ENCODE results near the gene TCF25.
A peak's percentile ranks its signal among the peaks of the same experiment; 100 is the strongest.
"Not testable (repeated sequence)": the region's sequence is repeated elsewhere in the genome, so short reads cannot be mapped to it uniquely, and the experiment has no call there.

TCF25 gene

DNA sequence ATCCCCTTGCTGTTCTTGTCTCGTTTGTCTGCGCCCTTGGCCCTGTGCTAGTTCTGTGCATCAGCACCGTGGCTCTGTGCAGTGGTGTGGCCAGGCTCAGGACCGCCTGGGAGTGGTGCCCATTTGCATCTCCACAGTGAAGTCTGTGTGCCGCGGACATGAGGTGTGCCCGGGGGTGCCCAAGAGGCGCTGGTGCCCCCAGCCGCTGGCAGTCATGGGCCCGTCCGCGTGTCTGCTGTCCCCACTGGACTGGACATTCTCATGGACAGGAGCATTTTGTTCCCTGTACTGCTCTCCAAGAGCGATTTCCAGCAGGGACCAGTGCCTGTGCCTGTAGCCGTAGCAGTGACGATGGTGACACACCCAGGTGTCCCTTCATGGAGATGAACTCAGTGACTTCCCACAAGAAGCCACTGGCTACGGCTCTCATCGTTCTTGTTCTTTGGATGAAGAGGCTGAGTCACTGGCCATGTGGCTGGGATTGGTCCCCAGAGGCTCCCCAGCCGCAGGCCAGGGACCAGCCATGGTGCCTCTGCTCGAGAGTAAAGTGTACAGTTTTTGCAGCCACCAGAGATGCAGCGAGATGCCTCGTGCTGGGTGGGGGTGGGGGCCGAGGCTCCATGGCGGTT is 32.2 kb downstream of the TCF25 start:
- DNase-seq (ENCODE audit: low spot score): no peak

DNA sequence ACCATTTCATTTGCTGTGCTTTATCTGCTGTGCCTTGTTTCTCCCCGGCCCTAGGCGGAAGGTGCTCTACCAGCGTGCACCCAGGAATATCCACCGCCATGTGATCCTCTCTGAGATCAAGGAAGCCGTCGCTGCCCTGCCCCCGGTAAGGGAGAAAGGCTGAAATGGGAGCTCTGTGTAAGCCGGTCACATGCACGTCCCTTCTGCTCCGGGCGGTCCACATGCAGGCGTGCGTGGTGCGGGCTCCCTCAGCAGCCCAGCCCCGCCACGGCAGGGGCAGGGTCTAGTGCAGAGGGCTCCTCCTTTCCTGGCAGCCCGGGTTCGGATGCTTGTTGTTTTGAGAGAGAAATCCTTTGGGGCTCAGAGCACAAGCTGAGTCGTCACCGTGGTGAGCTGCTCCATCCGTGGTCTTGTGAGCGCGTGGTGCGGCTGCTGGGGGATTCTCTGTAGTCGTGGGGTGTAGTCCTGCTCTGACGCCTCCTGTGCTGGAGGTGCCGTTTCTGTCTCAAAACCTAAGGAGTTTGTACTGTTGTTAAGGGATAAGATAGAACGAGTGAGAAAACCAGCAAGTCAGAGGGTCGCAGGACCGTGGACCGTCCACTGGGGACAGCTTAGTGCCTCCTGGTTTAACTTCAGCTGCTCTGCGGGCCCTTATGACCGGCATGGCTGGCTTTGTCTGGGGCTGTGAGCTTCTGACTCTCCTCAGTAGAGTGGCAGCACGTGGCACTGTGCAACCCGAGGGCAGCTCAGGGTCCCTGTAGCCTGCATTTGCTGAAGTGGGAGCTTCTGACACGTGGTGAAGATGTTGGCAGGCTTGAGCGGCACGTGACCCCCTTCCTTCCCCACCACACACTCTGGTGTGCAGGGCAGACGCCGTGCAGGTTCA is 33.0 kb downstream of the TCF25 start:
- DNase-seq (ENCODE audit: low spot score): no peak

DNA sequence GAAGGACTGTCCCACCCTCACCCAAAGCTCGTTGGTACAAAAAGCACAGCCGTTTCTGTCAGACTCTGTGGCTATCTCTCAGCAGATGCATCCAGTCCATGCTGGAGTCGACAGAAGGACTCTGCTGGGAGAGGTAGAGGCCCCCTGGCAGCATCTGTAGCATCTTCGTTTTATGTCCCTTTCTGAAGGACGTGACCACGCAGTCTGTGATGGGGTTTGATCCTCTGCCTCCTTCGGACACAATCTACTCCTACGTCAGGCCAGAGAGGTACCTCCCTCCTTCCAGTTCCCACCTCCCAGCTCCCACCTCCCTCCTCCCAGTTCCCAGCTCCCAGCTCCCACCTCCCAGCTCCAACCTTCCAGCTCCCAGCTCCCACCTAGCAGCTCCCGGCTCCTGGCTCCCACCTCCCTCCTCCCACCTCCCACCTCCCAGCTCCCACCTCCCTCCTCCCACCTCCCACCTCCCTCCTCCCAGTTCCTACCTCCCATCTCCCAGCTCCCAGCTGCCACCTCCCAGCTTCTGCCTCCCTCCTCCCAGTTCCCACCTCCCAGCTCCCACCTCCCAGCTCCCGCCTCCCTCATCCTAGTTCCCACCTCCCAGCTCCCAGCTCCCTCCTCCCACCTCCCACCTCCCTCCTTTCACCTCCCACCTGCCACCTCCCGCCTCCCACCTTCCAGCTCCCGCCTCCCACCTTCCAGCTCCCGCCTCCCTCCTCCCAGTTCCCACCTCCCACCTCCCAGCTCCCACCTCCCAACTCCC is 33.8 kb downstream of the TCF25 start:
- no peak for DNase-seq (ENCODE audit: low spot score)

DNA sequence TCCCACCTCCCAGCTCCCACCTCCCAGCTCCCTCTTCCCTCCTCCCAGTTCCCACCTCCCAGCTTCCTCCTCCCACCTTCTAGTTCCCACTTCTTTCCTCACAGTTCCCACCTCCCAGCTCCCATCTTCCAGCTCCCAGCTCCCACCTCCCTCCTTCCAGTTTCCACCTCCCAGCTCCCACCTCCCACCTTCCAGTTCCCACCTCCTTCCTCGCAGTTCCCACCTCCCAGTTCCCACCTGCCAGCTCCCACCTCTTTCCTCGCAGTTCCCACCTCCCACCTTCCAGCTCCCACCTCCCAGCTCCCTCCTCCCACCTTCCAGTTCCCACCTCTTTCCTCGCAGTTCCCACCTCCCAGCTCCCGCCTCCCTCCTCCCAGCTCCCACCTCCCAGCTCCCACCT is 34.8 kb downstream of the TCF25 start:
- DNase-seq (ENCODE audit: low spot score): no peak

DNA sequence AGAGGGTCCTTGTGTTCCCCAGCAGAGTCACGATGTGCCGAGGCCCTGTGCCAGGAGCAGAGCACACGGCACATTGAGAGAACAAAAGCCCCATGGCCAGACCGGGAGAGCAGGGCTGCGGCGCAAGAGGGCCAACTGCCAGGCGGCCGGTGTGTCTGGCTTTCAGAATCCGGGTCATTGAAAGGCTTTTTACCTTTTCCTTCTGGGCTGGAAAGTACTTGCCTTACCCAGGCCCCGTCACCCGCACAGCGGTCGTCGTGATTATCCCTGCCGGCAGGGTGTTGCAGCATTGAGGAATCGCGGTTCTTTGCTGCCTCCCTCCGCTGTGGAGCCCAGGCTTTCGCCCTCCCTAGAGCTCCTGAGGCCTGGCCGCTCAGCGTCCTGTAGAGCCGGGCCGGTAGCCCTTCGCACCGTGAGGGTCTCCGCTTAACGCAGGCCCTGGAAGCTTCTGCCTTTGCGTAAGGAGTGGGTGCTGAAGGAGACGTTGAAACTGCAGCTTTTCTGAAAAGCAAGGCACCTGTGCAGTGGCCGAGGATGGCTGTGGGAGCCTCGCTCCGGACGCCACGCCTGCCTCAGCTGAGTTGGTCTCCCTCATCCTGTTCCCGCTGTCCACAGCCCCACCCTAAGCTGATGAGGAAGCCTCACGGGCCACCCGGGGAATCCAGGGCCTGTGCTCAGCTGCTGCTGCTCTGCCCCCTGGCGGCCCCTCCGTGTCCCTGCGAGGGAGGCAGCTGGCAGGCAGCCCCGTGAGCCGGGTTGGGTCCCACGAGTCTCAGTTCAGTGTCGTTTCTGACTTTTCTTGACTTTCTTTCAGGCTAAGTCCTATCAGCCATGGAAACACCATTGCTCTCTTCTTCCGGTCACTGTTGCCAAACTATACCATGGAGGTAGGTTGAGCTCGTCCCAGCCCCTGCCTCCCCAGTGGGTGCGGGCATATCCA is 36.7 kb downstream of the TCF25 start:
- peak; percentile 91 for DNase-seq (ENCODE audit: low spot score)

DNA sequence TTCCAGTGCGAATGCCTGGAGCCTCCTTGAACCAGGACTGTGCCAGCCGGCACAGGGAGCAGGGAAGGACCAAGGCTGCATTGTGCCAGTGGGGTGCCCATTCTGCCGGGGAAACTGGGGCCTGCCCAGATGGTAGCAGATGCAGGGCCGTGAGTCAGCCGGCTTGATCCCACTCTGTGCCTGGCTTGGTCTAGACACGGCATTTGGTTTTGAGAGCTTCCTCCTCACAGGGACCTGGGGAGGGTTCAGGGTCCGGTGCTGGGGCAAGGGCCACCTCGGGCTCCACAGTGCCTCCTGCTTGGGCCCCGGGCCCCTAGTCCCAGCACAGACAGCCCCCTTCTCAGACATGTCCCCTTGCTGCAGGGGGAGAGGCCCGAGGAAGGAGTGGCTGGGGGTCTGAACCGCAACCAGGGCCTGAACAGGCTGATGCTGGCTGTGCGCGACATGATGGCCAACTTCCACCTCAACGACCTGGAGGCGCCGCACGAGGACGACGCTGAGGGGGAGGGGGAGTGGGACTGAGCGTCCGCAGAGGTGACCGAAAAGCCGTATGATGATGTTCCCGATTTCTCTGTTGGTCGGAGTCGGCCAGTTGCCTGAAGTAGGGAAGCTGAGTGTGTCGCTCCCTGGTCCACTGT is 37.4 kb downstream of the TCF25 start:
- no peak for DNase-seq (ENCODE audit: low spot score)

DNA sequence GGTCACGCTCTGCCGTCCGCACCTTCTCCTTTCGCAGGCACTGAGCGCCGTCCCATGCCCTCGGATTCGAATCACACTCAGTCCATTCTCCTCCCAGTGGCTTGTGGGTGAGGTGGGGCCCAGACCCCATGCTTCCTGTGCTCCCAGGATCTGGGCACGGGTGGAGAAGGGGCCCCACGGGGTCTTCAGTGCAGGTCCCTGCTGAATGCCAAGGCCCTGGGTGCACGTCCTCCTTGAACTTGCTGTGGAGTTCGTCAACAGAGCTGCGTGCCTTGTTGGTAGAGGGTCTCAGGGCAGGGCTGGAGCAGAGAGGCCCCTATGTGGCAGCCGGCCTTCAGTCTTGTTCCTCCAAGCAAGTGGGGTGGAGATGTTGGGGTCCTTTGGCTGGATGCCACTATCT is 38.0 kb downstream of the TCF25 start:
- DNase-seq (ENCODE audit: low spot score): no peak

DNA sequence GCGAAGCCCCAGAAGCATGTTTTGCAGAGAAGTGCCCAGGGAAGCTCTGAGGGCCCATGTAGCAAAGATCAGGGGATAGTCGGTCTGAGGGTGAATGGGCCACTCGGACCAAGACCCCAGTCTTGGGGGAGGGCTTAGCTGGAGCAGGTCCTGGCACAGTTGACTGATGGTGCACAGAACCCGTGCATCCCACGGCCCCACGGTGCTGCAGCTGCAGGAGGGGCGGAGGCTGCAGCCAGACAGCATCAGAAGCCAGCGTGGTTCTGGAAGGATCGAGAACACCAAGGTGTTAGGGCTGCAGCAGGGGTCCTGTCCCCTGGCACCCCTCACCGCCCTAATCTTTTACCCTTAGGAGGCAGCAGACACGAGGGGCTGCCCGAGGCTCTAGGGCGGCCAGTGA is 38.8 kb downstream of the TCF25 start:
- DNase-seq (ENCODE audit: low spot score): no peak

DNA sequence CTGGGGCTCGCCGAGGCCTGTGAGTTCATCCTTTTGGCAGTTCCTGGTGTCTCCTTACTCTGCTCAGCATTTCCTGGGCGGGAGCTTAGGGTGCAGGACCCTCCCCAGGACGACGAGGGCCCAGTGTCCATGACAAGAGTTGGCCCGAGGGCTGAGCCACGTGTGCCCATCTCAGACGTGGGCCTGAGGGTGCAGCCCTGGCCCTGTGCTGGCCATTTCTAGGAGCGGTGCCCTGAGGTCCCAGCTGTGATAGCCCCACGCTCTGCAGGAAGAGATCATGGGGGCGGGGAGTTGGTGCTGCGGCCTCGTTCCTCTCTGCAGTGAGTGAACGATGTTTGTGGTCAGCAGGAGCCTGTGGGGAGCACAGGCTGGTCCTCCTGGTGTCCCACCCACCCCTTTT is 39.2 kb downstream of the TCF25 start:
- no peak for DNase-seq (ENCODE audit: low spot score)

DNA sequence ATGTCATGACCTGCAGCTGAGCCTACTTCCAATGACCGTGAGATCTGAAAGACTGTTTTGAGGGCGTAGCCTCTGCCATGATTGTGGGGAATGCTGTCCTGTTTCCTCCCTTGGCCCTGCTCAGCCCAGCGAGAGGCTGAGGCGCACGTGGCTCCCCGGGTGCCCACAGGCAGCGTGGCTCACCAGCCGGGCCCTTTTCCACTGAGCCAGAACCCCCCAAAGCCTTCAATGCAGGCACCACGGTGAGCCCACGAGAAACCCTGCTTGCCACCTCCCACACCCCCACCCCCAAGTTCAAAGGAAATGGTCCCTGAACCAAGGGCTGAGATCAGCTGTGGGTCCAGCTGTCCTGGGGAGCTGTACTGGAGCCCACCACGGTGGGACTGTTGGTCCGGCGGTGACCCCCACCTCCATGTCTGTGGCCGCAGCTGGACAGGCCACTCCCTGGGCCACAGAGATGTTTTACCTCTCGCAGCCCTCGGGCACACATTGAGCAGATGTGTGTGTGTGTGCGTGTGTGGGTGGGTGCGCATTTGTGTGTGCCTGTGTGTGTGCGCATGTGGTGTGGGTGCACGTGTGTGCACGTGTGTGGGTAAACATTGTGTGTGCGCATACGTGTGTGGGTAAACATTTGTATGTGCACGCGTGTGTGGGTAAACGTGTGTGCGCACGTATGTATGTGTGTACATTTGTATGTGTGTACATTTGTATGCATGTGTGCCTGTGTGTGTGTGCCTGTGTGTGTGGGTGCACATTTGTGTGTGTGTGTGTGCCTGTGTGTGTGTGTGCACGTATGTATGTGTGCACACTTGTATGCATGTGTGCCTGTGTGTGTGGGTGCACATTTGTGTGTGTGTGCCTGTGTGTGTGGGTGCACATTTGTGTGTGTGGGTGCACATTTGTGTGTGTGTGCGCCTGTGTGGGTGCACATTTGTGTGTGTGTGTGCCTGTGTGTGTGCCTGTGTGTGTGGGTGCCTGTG is 40.3 kb downstream of the TCF25 start:
- no peak for DNase-seq (ENCODE audit: low spot score)

DNA sequence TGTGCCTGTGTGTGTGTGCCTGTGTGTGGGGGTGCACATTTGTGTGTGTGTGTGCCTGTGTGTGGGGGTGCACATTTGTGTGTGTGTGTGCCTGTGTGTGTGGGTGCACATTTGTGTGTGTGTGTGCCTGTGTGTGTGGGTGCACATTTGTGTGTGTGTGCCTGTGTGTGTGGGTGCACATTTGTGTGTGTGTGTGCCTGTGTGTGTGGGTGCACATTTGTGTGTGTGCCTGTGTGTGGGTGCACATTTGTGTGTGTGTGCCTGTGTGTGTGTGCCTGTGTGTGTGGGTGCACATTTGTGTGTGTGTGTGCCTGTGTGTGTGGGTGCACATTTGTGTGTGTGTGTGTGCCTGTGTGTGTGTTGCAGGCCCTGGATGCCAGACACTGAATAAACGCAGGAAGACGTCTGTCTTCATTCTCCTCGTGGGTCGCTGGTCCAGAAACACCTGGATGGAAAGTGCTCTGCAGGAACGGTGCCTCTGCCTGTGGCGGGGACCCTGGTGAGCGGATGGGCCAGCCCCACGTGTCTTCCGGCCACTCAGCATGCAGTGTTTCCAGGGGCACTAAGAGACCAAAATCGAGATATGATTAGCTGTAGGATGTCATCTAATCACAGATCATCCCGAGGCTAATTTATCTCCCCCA is 41.4 kb downstream of the TCF25 start:
- DNase-seq (ENCODE audit: low spot score): not testable (repeated sequence)

DNA sequence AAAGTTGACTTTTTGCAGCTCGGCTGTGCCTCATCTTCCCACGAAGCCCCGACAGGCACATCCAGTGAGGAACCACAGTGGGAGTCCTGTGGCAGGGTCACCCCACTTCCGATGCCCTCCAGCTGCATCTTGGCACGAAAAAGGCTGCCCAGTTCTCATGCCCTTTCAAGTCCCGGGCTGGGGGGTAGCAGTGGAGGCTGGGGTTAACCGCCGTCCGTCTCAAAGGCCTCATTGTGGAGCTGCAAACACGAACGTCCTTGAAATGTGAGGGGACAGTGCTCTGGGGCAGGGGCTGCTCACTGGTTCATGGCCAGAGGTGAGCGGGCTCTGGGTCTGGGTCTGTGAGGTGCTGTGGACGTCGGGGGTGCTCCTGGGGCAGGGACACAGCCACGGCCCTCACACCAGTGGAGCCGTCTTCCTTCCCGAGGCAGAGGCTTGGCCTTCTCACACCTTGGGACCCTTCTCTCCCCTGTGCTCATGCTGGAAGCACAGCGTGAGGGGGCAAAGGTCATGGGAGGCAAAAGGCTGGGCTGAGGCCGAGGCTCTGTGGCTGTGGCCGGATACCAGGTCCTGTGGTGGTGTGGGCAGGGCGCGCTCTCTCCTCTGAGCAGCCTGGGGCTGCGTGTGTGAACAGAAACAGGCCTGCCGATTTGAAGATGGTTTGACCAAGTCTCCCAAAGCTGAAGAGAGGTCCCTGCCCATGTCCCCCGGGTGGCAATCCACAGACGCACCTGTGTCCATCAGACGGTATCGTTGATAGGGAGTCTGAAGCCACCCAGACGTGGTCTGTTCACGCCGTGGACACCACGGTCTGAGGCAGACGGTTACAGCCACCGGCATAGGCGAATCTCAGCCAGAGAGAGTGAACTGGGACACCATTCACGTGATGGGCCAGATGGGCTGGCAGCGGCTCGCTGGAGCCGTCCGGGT is 42.2 kb downstream of the TCF25 start:
- DNase-seq (ENCODE audit: low spot score): no peak

DNA sequence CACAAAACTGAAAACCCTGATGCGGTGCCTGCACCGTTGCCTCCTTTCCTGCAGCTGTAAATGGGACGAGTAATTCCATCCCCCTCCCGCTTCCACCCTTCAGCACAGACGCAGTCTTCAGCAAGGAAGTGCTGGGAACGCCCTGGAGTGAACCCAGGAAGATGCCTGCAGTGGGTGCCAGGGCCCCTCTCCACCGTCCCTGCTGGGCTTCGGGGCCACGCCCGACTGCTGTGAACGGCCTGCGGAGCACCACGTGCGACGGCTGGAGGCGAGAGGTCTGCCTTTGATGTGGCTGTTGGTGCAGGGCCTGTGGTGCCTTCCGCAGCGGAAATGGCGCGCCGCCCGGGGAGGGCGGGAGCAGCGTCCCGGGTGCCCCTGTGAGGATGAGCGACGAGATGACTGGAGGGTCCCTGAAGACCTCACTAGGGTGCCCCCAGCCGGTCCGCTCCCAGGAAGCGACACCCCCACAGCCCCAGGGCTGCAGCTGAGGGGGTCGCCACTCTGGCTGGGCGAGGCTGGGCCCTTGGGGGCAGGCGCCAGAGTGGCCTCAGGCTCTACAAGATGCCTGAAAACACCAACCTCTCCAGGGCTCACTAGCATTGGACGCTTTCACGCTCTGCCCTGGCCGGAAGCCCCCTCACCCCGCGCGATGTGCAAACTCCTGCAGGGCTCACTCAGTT is 44.5 kb downstream of the TCF25 start:
- peak; percentile 89 for DNase-seq (ENCODE audit: low spot score)

DNA sequence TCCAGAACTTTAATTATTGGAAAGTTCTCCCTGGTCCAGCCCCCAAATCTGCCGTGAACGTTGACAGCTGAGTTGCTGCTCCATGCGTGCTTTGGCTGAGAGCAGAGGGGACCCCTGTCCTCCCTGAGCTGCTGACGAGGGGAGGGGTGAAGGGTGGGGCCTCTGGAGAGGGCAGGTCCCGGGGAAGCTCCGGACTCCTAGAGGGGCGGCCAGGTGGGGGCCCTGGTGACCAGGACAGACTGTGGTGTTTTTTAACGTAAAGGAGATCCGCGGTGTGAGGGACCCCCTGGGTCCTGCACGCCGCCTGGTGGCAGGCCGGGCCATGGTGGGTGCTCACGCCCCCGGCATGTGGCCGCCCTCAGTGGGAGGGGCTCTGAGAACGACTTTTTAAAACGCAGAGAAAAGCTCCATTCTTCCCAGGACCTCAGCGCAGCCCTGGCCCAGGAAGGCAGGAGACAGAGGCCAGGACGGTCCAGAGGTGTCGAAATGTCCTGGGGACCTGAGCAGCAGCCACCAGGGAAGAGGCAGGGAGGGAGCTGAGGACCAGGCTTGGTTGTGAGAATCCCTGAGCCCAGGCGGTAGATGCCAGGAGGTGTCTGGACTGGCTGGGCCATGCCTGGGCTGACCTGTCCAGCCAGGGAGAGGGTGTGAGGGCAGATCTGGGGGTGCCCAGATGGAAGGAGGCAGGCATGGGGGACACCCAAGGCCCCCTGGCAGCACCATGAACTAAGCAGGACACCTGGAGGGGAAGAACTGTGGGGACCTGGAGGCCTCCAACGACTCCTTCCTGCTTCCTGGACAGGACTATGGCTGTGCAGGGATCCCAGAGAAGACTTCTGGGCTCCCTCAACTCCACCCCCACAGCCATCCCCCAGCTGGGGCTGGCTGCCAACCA is 45.3 kb downstream of the TCF25 start, which contains the start of gene MC1R:
Gene MC1R (plus strand): TSS at position 410 of the 895 bp plus-strand sequence. CDS start 397 bp downstream, at position 807.
- peak; percentile 64 for DNase-seq (ENCODE audit: low spot score)

DNA sequence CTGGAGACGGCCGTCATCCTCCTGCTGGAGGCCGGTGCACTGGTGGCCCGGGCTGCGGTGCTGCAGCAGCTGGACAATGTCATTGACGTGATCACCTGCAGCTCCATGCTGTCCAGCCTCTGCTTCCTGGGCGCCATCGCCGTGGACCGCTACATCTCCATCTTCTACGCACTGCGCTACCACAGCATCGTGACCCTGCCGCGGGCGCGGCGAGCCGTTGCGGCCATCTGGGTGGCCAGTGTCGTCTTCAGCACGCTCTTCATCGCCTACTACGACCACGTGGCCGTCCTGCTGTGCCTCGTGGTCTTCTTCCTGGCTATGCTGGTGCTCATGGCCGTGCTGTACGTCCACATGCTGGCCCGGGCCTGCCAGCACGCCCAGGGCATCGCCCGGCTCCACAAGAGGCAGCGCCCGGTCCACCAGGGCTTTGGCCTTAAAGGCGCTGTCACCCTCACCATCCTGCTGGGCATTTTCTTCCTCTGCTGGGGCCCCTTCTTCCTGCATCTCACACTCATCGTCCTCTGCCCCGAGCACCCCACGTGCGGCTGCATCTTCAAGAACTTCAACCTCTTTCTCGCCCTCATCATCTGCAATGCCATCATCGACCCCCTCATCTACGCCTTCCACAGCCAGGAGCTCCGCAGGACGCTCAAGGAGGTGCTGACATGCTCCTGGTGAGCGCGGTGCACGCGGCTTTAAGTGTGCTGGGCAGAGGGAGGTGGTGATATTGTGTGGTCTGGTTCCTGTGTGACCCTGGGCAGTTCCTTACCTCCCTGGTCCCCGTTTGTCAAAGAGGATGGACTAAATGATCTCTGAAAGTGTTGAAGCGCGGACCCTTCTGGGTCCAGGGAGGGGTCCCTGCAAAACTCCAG is 46.4 kb downstream of the TCF25 start:
- DNase-seq (ENCODE audit: low spot score): no peak

DNA sequence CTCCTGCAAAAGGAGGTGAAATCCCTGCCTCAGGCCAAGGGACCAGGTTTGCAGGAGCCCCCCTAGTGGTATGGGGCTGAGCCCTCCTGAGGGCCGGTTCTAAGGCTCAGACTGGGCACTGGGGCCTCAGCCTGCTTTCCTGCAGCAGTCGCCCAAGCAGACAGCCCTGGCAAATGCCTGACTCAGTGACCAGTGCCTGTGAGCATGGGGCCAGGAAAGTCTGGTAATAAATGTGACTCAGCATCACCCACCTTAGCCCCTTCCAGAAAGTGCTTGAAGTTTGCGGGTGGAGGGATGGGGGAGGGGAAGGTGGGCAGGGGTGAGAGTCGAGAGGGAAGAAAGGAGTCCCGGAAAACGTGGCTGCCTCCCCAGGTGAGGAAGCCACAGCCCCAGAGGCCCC is 47.3 kb downstream of the TCF25 start:
- no peak for DNase-seq (ENCODE audit: low spot score)
